SK-N-SH (cell line): ENCODE results near the gene SAP30.

Experiments
- CTCF ChIP-seq: fragments of 200-600 bp; sonication (generic); IDR thresholded peaks from 2 replicates; pipeline ENCODE4 v1.6.1; 2017; ENCODE audit warnings: antibody characterized with exemption, mild to moderate bottlenecking, moderate library complexity
- ELF1 ChIP-seq: IDR thresholded peaks from 2 replicates; pipeline ENCODE4 v1.4.0; 2012
- JUND ChIP-seq: IDR thresholded peaks from 2 replicates; pipeline ENCODE4 v1.4.0; 2012
- MEF2A ChIP-seq: IDR thresholded peaks from 2 replicates; pipeline ENCODE4 v1.4.0; 2012; ENCODE audit warnings: low read depth, borderline replicate concordance
- MXI1 ChIP-seq: IDR thresholded peaks from 2 replicates; pipeline ENCODE4 v1.6.1; 2012; ENCODE audit warnings: mild to moderate bottlenecking, low read depth, low read length, improper control_type of control experiment
- POLR2AphosphoS5 ChIP-seq: IDR thresholded peaks from 2 replicates; pipeline ENCODE4 v1.6.1; 2012; ENCODE audit warnings: low read depth, low read length
- REST ChIP-seq: IDR thresholded peaks from 2 replicates; pipeline ENCODE4 v1.6.1; 2012; ENCODE audit warnings: mild to moderate bottlenecking, low read depth, low read length, moderate library complexity
- TCF12 ChIP-seq: IDR thresholded peaks from 2 replicates; pipeline ENCODE4 v1.4.0; 2012
- USF1 ChIP-seq: IDR thresholded peaks from 2 replicates; pipeline ENCODE4 v1.4.0; 2012; ENCODE audit warnings: low read depth, borderline replicate concordance

- TF ChIP-seq TCF12: no peak
- TF ChIP-seq ELF1: no peak
- TF ChIP-seq JUND: no peak
- no peak for TF ChIP-seq MEF2A
- TF ChIP-seq POLR2AphosphoS5: no peak; the same call in 1 of the 2 replicates
- no peak for TF ChIP-seq MXI1
- no peak for TF ChIP-seq CTCF
- TF ChIP-seq REST: no peak
- TF ChIP-seq USF1: no peak
Measured at GRCh38 chr4:173370130-173370476, 651 bp upstream of the SAP30 start.
